GM20000 (cell line): ENCODE results near the gene OSBP2.

Source experiments
- DNase-seq: peaks from one replicate; pipeline ENCODE4 v3.0.0; 2012; ENCODE audit warnings: low spot score
- CTCF ChIP-seq: IDR thresholded peaks from 2 replicates; pipeline ENCODE4 v1.5.1; 2012; ENCODE audit warnings: mild to moderate bottlenecking, control low read depth; ENCODE audit errors: extremely low read depth, missing control alignments

OSBP2 gene

GRCh38 chr22:30652852-30653251 lies 41.8 kb upstream of the OSBP2 start:
- no peak for TF ChIP-seq CTCF
- DNase-seq = no peak

GRCh38 chr22:30654361-30654760 lies 40.3 kb upstream of the OSBP2 start:
- no peak for DNase-seq
- no peak for TF ChIP-seq CTCF

GRCh38 chr22:30655532-30655931 lies 39.1 kb upstream of the OSBP2 start:
- no peak for TF ChIP-seq CTCF
- no peak for DNase-seq

- DNase-seq = no peak
- no peak for TF ChIP-seq CTCF
Observed at GRCh38 chr22:30662040-30662439, 32.6 kb upstream of the OSBP2 start.

- no peak for DNase-seq
- no peak for TF ChIP-seq CTCF
Observed at GRCh38 chr22:30664798-30665197, 29.9 kb upstream of the OSBP2 start.

GRCh38 chr22:30665266-30665665 lies 29.4 kb upstream of the OSBP2 start:
- no peak for DNase-seq
- TF ChIP-seq CTCF = no peak

- no peak for TF ChIP-seq CTCF
- DNase-seq = no peak
Observed at GRCh38 chr22:30665786-30666185, 28.9 kb upstream of the OSBP2 start.
